Occipital lobe (tissue), 2 donors: ENCODE measurements around the gene TKFC. TPM values are rescaled to one million over a fixed set of nuclear protein-coding genes. Genes with fewer than 3 reads are reported as not detected.

Source experiments
- DNase-seq: peaks from one replicate; lab custom pipeline; 2025; lab: John Stamatoyannopoulos, UW
- total RNA-seq: library from RNA; depleted of rRNA; stranded (reverse); fragments of >200 nt; gene quantifications from one replicate; pipeline ENCODE4 v1.2.3, GENCODE V29; 2014

The TKFC gene
- total RNA-seq, 1 donor from 2014 or later = 10.6 TPM

- DNase-seq = no peak
Observed at GRCh38 chr11:61315260-61315659, 17.8 kb upstream of the TKFC start.

GRCh38 chr11:61325649-61326414 is 7.2 kb upstream of the TKFC start:
- no peak for DNase-seq

GRCh38 chr11:61327669-61328071 is 5.4 kb upstream of the TKFC start:
- DNase-seq = no peak

GRCh38 chr11:61328351-61328750 is 4.7 kb upstream of the TKFC start:
- no peak for DNase-seq

- no peak for DNase-seq
Observed at GRCh38 chr11:61329871-61330270, 3.2 kb upstream of the TKFC start.

- no peak for DNase-seq
Observed at GRCh38 chr11:61331651-61332050, 1.4 kb upstream of the TKFC start.

- DNase-seq = no peak
Observed at GRCh38 chr11:61332281-61332796, 689 bp upstream of the TKFC start.

GRCh38 chr11:61333550-61334433 is 764 bp downstream of the TKFC start:
- no peak for DNase-seq

GRCh38 chr11:61334434-61335354 is 1.7 kb downstream of the TKFC start:
- DNase-seq = no peak

- DNase-seq = no peak
Observed at GRCh38 chr11:61335355-61335710, 2.3 kb downstream of the TKFC start.

GRCh38 chr11:61336171-61336935 is 3.3 kb downstream of the TKFC start:
- peak; percentile 50 for DNase-seq

GRCh38 chr11:61337706-61338470 is 4.9 kb downstream of the TKFC start:
- no peak for DNase-seq

GRCh38 chr11:61338783-61339489 is 5.9 kb downstream of the TKFC start:
- DNase-seq = no peak

- DNase-seq = no peak
Observed at GRCh38 chr11:61339490-61339878, 6.5 kb downstream of the TKFC start.

GRCh38 chr11:61340979-61341378 is 8.0 kb downstream of the TKFC start:
- no peak for DNase-seq

GRCh38 chr11:61341706-61342105 is 8.7 kb downstream of the TKFC start:
- DNase-seq = no peak

- no peak for DNase-seq
Observed at GRCh38 chr11:61342207-61342803, 9.3 kb downstream of the TKFC start.

- DNase-seq = no peak
Observed at GRCh38 chr11:61343792-61344745, 11.0 kb downstream of the TKFC start.
